GM12801 (cell line): ENCODE results near the gene LMO7.

Source experiments
- CTCF ChIP-seq: IDR thresholded peaks from one replicate; pipeline ENCODE4 v1.5.1; 2011; ENCODE audit warnings: control low read depth; ENCODE audit not compliant: insufficient read length; ENCODE audit errors: extremely low read depth

The LMO7 gene

GRCh38 chr13:75806117-75806516, 170.0 kb downstream of the LMO7 start:
- TF ChIP-seq CTCF: no peak

DNA sequence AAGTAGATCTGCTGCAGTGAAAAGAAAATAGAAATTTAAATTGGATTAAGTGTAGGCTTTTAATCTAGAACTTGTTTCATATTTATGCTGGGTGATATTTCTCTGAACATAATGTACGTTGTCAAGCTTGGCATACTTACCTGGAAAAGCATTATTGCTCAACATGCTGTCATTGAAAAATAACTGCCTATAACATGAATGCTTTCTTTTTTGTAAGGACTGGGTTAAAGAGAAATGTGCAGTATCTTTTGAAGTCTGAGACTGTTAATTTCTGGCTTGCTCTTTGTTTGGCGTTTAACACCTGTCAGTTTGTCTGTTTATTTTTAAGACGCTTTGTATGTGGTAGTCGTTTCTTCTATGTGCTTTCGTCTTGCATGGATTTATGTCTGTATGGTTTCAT, 175.2 kb downstream of the LMO7 start:
- TF ChIP-seq CTCF: no peak

DNA sequence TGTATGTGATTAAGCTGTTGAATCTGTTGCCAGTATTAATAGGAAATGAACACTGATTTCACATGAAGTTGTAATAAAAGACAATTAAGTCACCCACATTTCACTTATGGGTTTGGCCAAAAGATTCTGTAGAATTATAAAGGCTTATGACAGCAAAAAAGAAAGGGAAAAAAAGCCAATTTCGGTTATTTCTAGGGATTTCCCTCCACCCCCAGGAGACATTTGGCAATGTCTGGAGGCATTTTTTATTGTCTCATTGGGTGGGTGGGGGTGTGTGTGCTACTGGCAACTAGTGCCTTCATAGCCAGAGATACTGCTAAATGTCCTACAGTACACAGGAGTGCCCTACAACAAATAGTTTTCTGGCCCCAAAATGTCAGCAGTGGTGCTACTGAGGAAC, 175.7 kb downstream of the LMO7 start:
- TF ChIP-seq CTCF: no peak

DNA sequence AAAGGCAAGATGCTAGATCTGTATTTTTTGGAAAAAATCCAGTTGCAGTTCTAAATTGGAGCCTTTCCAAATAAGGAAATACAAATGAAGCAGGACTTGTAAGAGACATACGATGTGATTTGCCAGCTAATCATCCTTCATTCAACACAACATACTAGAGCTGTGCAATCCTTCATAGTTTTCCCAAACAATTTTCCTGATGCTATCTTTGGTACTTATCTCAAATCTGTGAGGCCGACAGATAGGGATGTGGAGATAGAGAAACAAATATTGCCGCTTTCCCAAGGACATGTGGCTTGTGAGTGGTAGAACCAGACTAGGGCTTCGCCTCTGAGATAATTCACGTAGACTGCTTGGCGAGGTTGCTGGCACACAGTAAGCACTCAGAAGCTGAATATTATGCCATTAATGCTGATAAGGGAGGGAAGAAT, 176.6 kb downstream of the LMO7 start:
- TF ChIP-seq CTCF: no peak

GRCh38 chr13:75813323-75813722, 177.2 kb downstream of the LMO7 start:
- TF ChIP-seq CTCF: no peak

DNA sequence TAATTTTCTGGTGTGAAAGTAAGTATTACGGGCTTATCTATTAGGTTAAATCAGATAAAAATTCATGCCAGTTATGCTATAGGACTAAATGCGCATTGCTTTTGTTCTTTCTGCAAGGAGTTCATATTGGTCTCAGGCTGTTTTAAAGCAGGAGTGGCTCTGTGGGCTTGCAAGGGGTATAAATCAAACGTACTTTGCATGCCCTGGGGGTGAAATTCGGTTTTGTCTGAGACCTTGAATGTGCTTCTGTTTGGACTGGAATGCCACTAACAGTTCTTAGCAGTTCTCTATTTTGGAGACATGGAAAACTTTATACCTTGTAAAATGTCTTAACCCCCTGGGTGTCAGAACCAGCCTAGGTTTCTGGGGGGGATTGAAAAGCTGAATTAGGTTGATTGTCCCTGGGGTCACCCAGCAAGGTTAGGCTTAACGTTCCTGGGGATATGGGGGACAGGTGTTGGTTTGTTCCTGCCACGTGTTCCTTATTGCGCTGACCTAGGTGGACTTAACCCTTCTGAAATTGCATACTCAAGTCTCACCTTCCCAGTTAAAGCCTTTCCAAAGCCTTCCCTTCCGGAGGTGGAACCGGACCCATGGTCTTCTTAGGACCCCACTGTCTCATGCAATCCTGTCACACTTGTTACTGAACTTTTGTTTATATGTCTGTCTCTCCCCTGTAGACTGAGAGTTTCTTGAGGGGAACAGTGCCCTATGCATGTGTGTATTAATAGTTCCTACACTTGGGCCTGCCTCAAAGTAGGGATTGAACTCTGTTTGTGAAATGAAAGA, 182.2 kb downstream of the LMO7 start:
- no peak for TF ChIP-seq CTCF

GRCh38 chr13:75818968-75819225, 182.8 kb downstream of the LMO7 start:
- TF ChIP-seq CTCF: no peak

GRCh38 chr13:75825161-75825560, 189.0 kb downstream of the LMO7 start:
- no peak for TF ChIP-seq CTCF
